HG02852 (cell line): ENCODE measurements around the gene OR4K17.
"Not testable (repeated sequence)": the region's sequence is repeated elsewhere in the genome, so short reads cannot be mapped to it uniquely, and the experiment has no call there.

Experiments
- ATAC-seq: cut with Tn5 transposase; IDR thresholded peaks from one replicate; pipeline ENCODE4 v1.9.1; 2021; ENCODE audit warnings: mild to moderate bottlenecking, moderate library complexity; ENCODE audit not compliant: unreplicated experiment

OR4K17 gene

DNA sequence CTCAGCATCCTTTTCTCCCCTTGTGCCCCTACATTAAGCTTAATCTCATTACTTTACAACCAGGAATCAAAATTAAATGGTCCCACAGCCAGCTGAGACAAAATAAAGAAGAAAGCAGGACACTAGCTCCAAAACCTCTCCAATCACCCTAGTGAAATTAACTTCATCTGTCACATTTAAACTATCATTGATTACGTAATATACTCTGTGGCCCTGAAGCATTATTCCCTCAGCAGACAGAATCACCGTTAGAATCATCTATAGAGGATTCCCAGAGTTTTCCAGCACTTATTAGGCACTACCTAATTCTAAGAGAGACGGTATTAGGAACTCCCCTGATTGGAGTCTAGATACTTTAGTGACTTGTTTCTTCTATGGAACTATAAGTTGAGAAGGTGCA, at the start of gene OR4K17:
TSS of gene OR4K17 (plus strand) at position 302 of the 400 bp plus-strand sequence. CDS start 6,761 bp downstream, outside the sequence.
- no peak for ATAC-seq

GRCh38 chr14:20092050-20092449, 18.5 kb upstream of the OR4K17 start:
- no peak for ATAC-seq

DNA sequence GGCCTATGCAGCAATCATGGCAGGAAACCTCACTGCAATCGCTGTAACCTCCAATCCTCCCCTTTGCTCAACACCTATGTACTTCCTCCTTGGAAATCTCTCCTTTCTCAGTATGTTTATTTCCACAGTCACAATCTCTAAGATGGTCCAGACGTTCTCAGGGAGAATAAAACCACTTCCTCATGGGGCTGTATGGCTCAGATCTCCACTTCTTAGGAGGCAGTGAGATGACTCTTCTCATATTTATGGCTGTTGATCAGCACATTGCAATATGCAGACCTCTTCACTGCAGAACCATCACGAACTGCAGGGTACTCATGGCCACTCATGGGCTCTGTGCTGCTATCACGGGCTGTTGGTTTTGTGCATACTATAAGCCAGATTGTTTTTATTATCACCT, 17.1 kb upstream of the OR4K17 start:
- no peak for ATAC-seq

DNA sequence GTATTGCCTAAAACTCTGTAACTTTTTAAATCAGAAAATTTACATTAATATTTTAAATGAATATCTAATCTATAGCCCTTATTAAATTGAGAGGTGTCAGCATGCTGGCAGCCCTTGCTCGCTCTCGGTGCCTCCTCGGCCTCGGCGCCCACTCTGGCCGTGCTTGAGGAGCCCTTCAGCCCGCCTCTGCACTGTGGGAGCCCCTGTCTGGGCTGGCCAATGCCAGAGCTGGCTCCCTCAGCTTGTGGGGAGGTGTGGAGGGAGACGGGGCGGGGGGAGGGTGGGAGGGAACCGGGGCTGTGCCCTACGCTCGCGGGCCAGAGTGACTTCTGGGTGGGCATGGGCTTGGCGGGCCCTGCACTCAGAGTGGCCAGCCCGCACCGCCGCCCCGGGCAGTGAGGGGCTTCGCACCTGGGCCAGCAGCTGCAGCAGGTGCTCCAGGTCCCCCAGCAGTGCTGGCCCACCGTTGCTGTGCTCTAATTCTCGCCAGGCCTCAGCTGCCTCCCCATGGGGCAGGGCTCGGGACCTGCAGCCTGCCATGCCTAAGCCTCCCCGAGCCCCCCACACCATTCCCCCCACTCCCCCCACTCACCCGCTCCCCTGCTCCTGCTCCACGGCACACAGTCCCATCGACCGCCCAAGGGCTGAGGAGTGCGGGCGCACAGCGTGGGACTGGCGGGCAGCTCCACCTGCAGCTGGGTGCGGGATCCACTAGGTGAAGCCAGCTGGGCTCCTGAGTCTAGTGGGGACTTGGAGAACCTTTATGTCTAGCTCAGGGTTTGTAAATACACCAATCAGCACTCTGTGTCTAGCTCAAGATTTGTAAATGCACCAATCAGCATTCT, 11.4 kb upstream of the OR4K17 start:
- ATAC-seq = not testable (repeated sequence)

- no peak for ATAC-seq
Observed at GRCh38 chr14:20112321-20112720, 1.8 kb downstream of the OR4K17 start.

DNA sequence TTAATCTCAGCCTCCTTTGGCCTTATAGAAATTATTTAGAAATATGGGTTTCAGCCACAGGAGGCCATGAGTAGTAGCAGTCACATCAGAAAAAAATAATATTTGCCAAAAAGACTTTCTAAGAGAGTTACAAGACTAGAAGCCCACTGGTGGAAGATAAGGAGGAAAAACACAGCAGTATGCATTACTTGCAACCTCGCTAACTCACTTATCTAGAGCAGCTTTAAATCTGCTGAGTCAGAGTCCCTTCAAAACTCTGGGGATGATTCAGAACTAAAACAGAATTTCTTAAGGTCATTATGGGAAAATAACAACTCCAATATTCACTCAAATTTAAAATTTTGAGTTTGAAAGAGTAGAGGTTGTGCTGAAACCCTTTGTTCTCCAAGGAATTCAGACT, 6.2 kb downstream of the OR4K17 start:
- ATAC-seq = no peak

DNA sequence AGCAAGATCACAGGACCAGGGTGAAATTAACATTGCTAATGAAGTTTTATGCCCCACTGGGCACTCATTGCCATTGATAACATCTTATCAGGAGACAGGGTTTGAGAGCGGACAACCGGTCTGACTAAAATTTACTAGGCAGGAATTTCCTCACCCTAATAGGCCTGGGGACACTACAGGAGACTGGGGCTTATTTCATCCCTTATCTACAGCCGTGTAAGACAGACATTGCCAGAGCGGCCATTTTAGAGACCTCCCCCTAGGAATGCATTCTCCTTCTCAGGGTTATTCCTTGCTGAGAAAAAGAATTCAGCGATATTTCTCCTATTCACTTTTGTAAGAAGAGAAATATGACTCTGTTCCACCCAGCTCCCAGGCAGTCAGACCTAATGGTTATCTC, 8.3 kb downstream of the OR4K17 start:
- ATAC-seq = no peak

GRCh38 chr14:20138520-20138919, 28.0 kb downstream of the OR4K17 start, which contains the start of gene OR4N5:
OR4N5 (plus strand) TSS chr14:20138820; CDS start chr14:20143736, 4,916 bp downstream.
- no peak for ATAC-seq

GRCh38 chr14:20143911-20144310, 33.4 kb downstream of the OR4K17 start:
- no peak for ATAC-seq

DNA sequence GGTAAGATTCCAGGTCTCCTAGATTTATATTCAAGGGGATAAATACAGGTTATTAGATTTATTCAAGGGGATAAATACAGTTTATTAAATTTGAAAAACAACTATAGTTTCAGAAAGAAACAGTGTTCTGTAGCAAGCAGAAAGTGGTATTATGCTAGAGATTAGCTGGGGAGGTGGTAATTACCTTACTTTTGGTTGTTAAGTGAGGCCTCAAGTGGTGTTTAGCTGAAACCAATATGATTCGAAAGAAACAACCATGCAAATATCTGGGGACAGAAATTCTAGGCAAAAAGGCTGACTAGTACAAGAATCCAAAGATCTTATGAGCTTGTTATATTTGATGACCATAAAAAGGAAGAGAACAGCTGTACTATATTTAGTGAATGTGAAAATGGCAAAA, 34.3 kb downstream of the OR4K17 start:
- ATAC-seq = no peak

GRCh38 chr14:20164462-20164861, 53.9 kb downstream of the OR4K17 start:
- no peak for ATAC-seq

- no peak for ATAC-seq
Observed at GRCh38 chr14:20167091-20167490, 56.6 kb downstream of the OR4K17 start.

- ATAC-seq = not testable (repeated sequence)
Observed at GRCh38 chr14:20169852-20170251, 59.3 kb downstream of the OR4K17 start.
